Measurements from ENCODE around the gene SMNDC1.

- TF ChIP-seq POLR2A (IDR thresholded peaks at IDR 0.05; ENCODE audit: low read depth, low read length): no peak
- TF ChIP-seq, protein P1, sequence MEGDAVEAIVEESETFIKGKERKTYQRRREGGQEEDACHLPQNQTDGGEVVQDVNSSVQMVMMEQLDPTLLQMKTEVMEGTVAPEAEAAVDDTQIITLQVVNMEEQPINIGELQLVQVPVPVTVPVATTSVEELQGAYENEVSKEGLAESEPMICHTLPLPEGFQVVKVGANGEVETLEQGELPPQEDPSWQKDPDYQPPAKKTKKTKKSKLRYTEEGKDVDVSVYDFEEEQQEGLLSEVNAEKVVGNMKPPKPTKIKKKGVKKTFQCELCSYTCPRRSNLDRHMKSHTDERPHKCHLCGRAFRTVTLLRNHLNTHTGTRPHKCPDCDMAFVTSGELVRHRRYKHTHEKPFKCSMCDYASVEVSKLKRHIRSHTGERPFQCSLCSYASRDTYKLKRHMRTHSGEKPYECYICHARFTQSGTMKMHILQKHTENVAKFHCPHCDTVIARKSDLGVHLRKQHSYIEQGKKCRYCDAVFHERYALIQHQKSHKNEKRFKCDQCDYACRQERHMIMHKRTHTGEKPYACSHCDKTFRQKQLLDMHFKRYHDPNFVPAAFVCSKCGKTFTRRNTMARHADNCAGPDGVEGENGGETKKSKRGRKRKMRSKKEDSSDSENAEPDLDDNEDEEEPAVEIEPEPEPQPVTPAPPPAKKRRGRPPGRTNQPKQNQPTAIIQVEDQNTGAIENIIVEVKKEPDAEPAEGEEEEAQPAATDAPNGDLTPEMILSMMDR (conservative IDR thresholded peaks at IDR 0.05; ENCODE audit: low read depth, low read length): no peak
- no peak for TF ChIP-seq BHLHE40 (IDR thresholded peaks at IDR 0.05; ENCODE audit: low read depth, low read length)
- no peak for TF ChIP-seq MXI1 (IDR thresholded peaks at IDR 0.05; ENCODE audit: borderline replicate concordance, low read depth, low read length)
- TF ChIP-seq RFX5 (IDR thresholded peaks at IDR 0.05; ENCODE audit: low read depth, low read length): no peak
- no peak for TF ChIP-seq FOS (IDR thresholded peaks at IDR 0.05; ENCODE audit: low read depth, low read length)
- TF ChIP-seq MAZ (IDR thresholded peaks at IDR 0.05; ENCODE audit: borderline replicate concordance, low read depth, low read length): no peak
- TF ChIP-seq ELK1 (IDR thresholded peaks at IDR 0.05; ENCODE audit: borderline replicate concordance, low read depth, low read length): no peak
- no peak for TF ChIP-seq USF2 (IDR thresholded peaks at IDR 0.05; ENCODE audit: low read depth, low read length)
- no peak for TF ChIP-seq CHD1 (IDR thresholded peaks at IDR 0.05; ENCODE audit: low read depth, low read length)
- TF ChIP-seq RAD21 (IDR thresholded peaks at IDR 0.05; ENCODE audit: low read length): no peak
- TF ChIP-seq CEBPB (IDR thresholded peaks at IDR 0.05; ENCODE audit: low read depth, low read length): no peak
- no peak for TF ChIP-seq RCOR1 (IDR thresholded peaks at IDR 0.05; ENCODE audit: insufficient replicate concordance, low read length)
- TF ChIP-seq MAFK (IDR thresholded peaks at IDR 0.05; ENCODE audit: low read depth, low read length): no peak
Measured at GRCh38 chr10:110327262-110327914, 22.7 kb upstream of the SMNDC1 start.
